B cell (primary cell): ENCODE data around the gene VANGL2. TPM values are rescaled to one million over a fixed set of nuclear protein-coding genes. Genes with fewer than 3 reads are reported as not detected.

Source experiments
- ATAC-seq: fragments of 200-7000 bp; cut with Tn5 transposase; one replicate; pipeline ENCODE4 v1.10.0; 2021; ENCODE audit warnings: low read depth, mild to moderate bottlenecking, moderate number of reproducible peaks, moderate library complexity
- CTCF ChIA-PET: fragments of 350-600 bp; sonication (Branson Sonifier 250); formaldehyde crosslinking; loops from one replicate; lab custom pipeline; 2021; ENCODE audit warnings: antibody characterized with exemption, inconsistent platforms; lab: Charles Lee
- POLR2A ChIA-PET: fragments of 350-600 bp; sonication (Branson Sonifier 250); formaldehyde crosslinking; loops from one replicate; lab custom pipeline; 2021; ENCODE audit warnings: antibody characterized with exemption; lab: Charles Lee
- DNase-seq: peaks from one replicate; pipeline ENCODE4 v3.0.0; 2013
- H2AFZ ChIP-seq: 2 replicates; pipeline ENCODE4 v1.6.1; 2012; ENCODE audit warnings: mild to moderate bottlenecking, low read depth, low read length; ENCODE audit not compliant: insufficient read depth, poor library complexity, severe bottlenecking
- H3K27ac ChIP-seq, 2 donors: 1 replicate in 1 of 2; 2 replicates in 1 of 2; pipeline ENCODE4 v1.5.1; 2012 to 2013; ENCODE audit warnings: low read length in 2 of 2, mild to moderate bottlenecking in 2 of 2, moderate library complexity in 1 of 2
- H3K27me3 ChIP-seq, 4 experiments: fragments of 200-600 bp in 1 of 4; sonication (generic) in 1 of 4; replicated peaks in 1 of 4; 1 replicate in 2 of 4; 2 replicates in 2 of 4; pipeline versions ENCODE4 v1.6.1 to v1.7.0; 2013 to 2016; ENCODE audit warnings: low read length in 3 of 4, mild to moderate bottlenecking in 2 of 4, mixed read lengths in 1 of 4, moderate library complexity in 1 of 4; ENCODE audit not compliant: insufficient read depth in 4 of 4, control insufficient read depth in 3 of 4; ENCODE audit errors: control extremely low read depth in 1 of 4
- H3K36me3 ChIP-seq, 2 experiments: replicated peaks in 1 of 2; 1 replicate in 1 of 2; 2 replicates in 1 of 2; pipeline versions ENCODE4 v1.6.1 to v1.7.1; 2013; ENCODE audit warnings: low read length in 1 of 2; ENCODE audit not compliant: insufficient read depth in 2 of 2, control insufficient read depth in 1 of 2; ENCODE audit errors: control extremely low read depth in 1 of 2, extremely low read depth in 1 of 2
- H3K4me1 ChIP-seq, 2 donors: fragments of 200-600 bp in 1 of 2; sonication (generic) in 1 of 2; 1 replicate in 1 of 2; 2 replicates in 1 of 2; pipeline versions ENCODE4 v1.5.1 to v1.6.1; 2013 to 2017; ENCODE audit warnings: low read length in 2 of 2; ENCODE audit not compliant: control insufficient read depth in 2 of 2, insufficient read depth in 2 of 2
- H3K4me2 ChIP-seq: replicated peaks from 2 replicates; pipeline ENCODE3; 2012; ENCODE audit warnings: mild to moderate bottlenecking, low read depth, low read length; ENCODE audit not compliant: poor library complexity, severe bottlenecking
- H3K4me3 ChIP-seq, 5 experiments: fragments of 200-600 bp in 1 of 5; sonication (generic) in 1 of 5; 1 replicate in 3 of 5; 2 replicates in 2 of 5; pipeline versions ENCODE4 v1.5.1 to v1.7.0; 2011 to 2016; ENCODE audit warnings: low read length in 4 of 5, mild to moderate bottlenecking in 4 of 5, low read depth in 2 of 5, control low read depth in 1 of 5, moderate library complexity in 1 of 5; ENCODE audit not compliant: insufficient read depth in 1 of 5; ENCODE audit errors: control extremely low read depth in 1 of 5, extremely low read depth in 1 of 5
- H3K79me2 ChIP-seq: fragments of 200-600 bp; sonication (generic); one replicate; pipeline ENCODE4 v1.6.0; 2016; ENCODE audit warnings: low read length; ENCODE audit not compliant: control insufficient read depth, insufficient read depth
- H3K9ac ChIP-seq: fragments of 200-600 bp; sonication (generic); 2 replicates; pipeline ENCODE4 v1.6.1; 2017; ENCODE audit warnings: mild to moderate bottlenecking, low read length, moderate library complexity
- H3K9me3 ChIP-seq, 3 donors: one replicate each; pipeline versions ENCODE4 v1.6.1 to v1.7.1; 2013; ENCODE audit warnings: low read length in 2 of 3; ENCODE audit not compliant: control insufficient read depth in 2 of 3, insufficient read depth in 1 of 3; ENCODE audit errors: control extremely low read depth in 1 of 3
- H4K20me1 ChIP-seq: 2 replicates; pipeline ENCODE4 v1.6.0; 2012; ENCODE audit warnings: mild to moderate bottlenecking, low read length; ENCODE audit not compliant: insufficient read depth, control insufficient read depth, poor library complexity, severe bottlenecking
- H3K27ac Mint-ChIP-seq: one replicate; pipeline ENCODE4 v1.8.0; 2021; ENCODE audit warnings: mixed read lengths
- H3K27me3 Mint-ChIP-seq: one replicate; pipeline ENCODE4 v1.8.0; 2021; ENCODE audit warnings: mixed read lengths
- H3K4me1 Mint-ChIP-seq: one replicate; pipeline ENCODE4 v1.8.0; 2021; ENCODE audit warnings: mixed read lengths
- H3K4me3 Mint-ChIP-seq: one replicate; pipeline ENCODE4 v1.8.0; 2021; ENCODE audit warnings: mixed read lengths
- H3K9me3 Mint-ChIP-seq: one replicate; pipeline ENCODE4 v1.8.0; 2022; ENCODE audit warnings: mixed read lengths; ENCODE audit not compliant: insufficient read depth
- CTCF ChIP-seq: fragments of 200-600 bp; IDR thresholded peaks from one replicate; pipeline ENCODE4 v1.8.0; 2022; ENCODE audit warnings: antibody characterized with exemption, mild to moderate bottlenecking
- EZH2 ChIP-seq: IDR thresholded peaks from 2 replicates; pipeline ENCODE4 v1.6.1; 2012; ENCODE audit warnings: borderline replicate concordance, low read depth, mild to moderate bottlenecking, moderate library complexity, low read length; ENCODE audit not compliant: insufficient read depth, poor library complexity, severe bottlenecking
- WGBS: methylation state at CpG from one replicate; pipeline ENCODE4 v1.1.5; 2013; ENCODE audit warnings: missing lambda C conversion rate; ENCODE audit not compliant: insufficient coverage; 5-methylcytosine and 5-hydroxymethylcytosine counted together
- intact Hi-C: fragments of 100-400 bp; cut with micrococcal nuclease; formaldehyde crosslinking; loops from one replicate; pipeline ENCODE4 v1.10.0; 2022
- polyA plus RNA-seq: library from polyadenylated mRNA; depleted of rRNA; stranded (reverse); fragments of >200 nt; gene quantifications from 2 replicates; pipeline ENCODE4 v1.2.3, GENCODE V29; 2012
- total RNA-seq, 2 donors: library from RNA; stranded (reverse); fragments of 120-200 nt in 1 of 2; gene quantifications; 1 replicate in 1 of 2; 2 replicates in 1 of 2; pipeline versions ENCODE4 v1.2.3 to v1.2.4, GENCODE V29; 2013 to 2022

VANGL2 gene
- total and polyA plus RNA-seq, 2 donors (not counting 1 experiment from before 2014, with no cell fraction given) = 0.48 to 14.4 TPM

GRCh38 chr1:160369087-160369486, 31.3 kb upstream of the VANGL2 start:
- H3K27ac Mint-ChIP-seq = no peak overlapping the region
- CTCF ChIA-PET = interaction anchor here (1.3 to 1.8 kb wide), 3 partner anchors 8 to 238 kb away, joined by 5 to 8 read pairs (median 5); no protein-coding TSS in a partner anchor
- POLR2A ChIA-PET = no interaction called here

More at GRCh38 chr1:160369087-160369486, 31.3 kb upstream of the VANGL2 start:
- Histone ChIP-seq H3K27ac (no peak overlapping the region), H3K36me3 (no peaks in the 10 kb centered on the region), H4K20me1 (no peaks in the 10 kb centered on the region), H3K9me3 (no peaks in the 10 kb centered on the region), H3K4me3 (no peak overlapping the region), H3K27me3 (no peaks in the 10 kb centered on the region), H2AFZ (no peak overlapping the region), H3K4me1 (no peaks in the 10 kb centered on the region), H3K4me2 (no peak overlapping the region), H3K9ac (no peak overlapping the region), H3K79me2 (no peaks in the 10 kb centered on the region)
- no peaks in the 10 kb centered on the region for H3K4me1 Mint-ChIP-seq
- TF ChIP-seq EZH2 (no peak), CTCF (no peak)
- intact Hi-C loops = no loop called here
- no CpG with 5 or more reads among the region's 1 CpG for WGBS
- DNase-seq (no peak), ATAC-seq (no peak)
- H3K4me3 Mint-ChIP-seq = no peak overlapping the region
- no peaks in the 10 kb centered on the region for H3K9me3 Mint-ChIP-seq
- H3K27me3 Mint-ChIP-seq = no peaks in the 10 kb centered on the region
